GM23338 (cell line): ENCODE results near the gene PDXK.

Experiments
- CREB1 ChIP-seq: fragments of 250-450 bp; sonication (Bioruptor Pico); IDR thresholded peaks from 2 replicates; pipeline ENCODE4 v1.5.0; 2020; ENCODE audit warnings: low read depth, mild to moderate bottlenecking, moderate library complexity
- CTCF ChIP-seq, 2 experiments: fragments of 200-600 bp in 1 of 2; sonication (generic) in 1 of 2; conservative IDR thresholded peaks; 2 replicates each; pipeline versions ENCODE4 v1.5.1 to v1.6.1; 2016 to 2017; ENCODE audit warnings: antibody characterized with exemption in 2 of 2, low read depth in 2 of 2, mild to moderate bottlenecking in 2 of 2, moderate library complexity in 1 of 2
- ETS1 ChIP-seq: IDR thresholded peaks from 2 replicates; pipeline ENCODE4 v1.6.1; 2016; ENCODE audit warnings: antibody characterized with exemption
- EZH2 ChIP-seq: fragments of 200-600 bp; sonication (generic); IDR thresholded peaks from one replicate; pipeline ENCODE4 v1.8.0; 2017; ENCODE audit warnings: antibody characterized with exemption, mild to moderate bottlenecking, low read depth; ENCODE audit not compliant: unreplicated experiment
- EZH2phosphoT487 ChIP-seq: fragments of 200-600 bp; sonication (generic); IDR thresholded peaks from one replicate; pipeline ENCODE4 v1.8.1; 2018; ENCODE audit warnings: antibody characterized with exemption; ENCODE audit not compliant: unreplicated experiment
- JUNB ChIP-seq: IDR thresholded peaks from one replicate; pipeline ENCODE4 v1.6.1; 2016; ENCODE audit warnings: antibody characterized with exemption; ENCODE audit not compliant: unreplicated experiment
- NANOG ChIP-seq: IDR thresholded peaks from 2 replicates; pipeline ENCODE4 v1.6.1; 2016; ENCODE audit warnings: antibody characterized with exemption, borderline replicate concordance
- POLR2AphosphoS5 ChIP-seq: IDR thresholded peaks from 2 replicates; pipeline ENCODE4 v1.6.1; 2016; ENCODE audit warnings: antibody characterized with exemption, low read depth
- REST ChIP-seq: IDR thresholded peaks from one replicate; pipeline ENCODE4 v1.6.1; 2018; ENCODE audit warnings: antibody characterized with exemption; ENCODE audit not compliant: unreplicated experiment
- ZNF114 ChIP-seq: fragments of 250-450 bp; sonication (Bioruptor Pico); IDR thresholded peaks from 2 replicates; pipeline ENCODE4 v1.5.0; 2020; ENCODE audit warnings: mild to moderate bottlenecking, moderate library complexity
- ZNF462 ChIP-seq: fragments of 250-450 bp; sonication (Bioruptor Pico); IDR thresholded peaks from 2 replicates; pipeline ENCODE4 v1.5.0; 2020; ENCODE audit warnings: mild to moderate bottlenecking, moderate library complexity

- no peak for TF ChIP-seq CTCF (conservative IDR thresholded peaks at IDR 0.05; ENCODE audit: low read depth in 2 of 2)
- no peak for TF ChIP-seq REST
- TF ChIP-seq NANOG, result no peak
- no peak for TF ChIP-seq JUNB
- TF ChIP-seq POLR2AphosphoS5, result no peak
- TF ChIP-seq EZH2phosphoT487, result no peak
- no peak for TF ChIP-seq EZH2
- no peak for TF ChIP-seq CREB1 (CRISPR knock-in tag)
- no peak for TF ChIP-seq ZNF114 (CRISPR knock-in tag)
- no peak for TF ChIP-seq ETS1
- TF ChIP-seq ZNF462 (CRISPR knock-in tag), result no peak
These were observed 28.6 kb upstream of the PDXK start for GRCh38 chr21:43690346-43690745.
